Germinal center (tissue), 1 donor: ENCODE results near the gene LTBP1.

Experiments
- DNase-seq: peaks from one replicate; pipeline ENCODE4 v3.0.0; 2012; ENCODE audit warnings: mixed read lengths, low spot score

LTBP1 gene

DNA sequence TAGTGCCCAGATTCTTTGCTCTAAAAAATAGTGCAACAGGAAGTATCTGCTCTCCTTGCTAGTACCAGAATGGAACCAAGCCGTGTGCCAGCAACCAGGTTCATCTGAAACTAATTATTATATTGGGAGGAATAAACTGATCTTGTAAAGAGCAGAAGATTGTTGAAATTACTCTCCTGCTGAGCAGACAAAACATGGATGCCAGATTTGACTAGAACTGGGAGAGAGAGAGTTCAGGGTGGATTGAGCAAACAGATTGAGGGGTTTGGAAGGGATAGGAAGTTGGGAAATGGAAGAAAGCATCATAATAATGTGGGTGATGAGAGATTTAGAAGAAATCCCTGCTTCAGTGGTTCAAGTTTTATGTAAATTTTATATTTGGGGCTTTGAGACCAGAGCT, 369.6 kb downstream of the LTBP1 start:
- DNase-seq: no peak

DNA sequence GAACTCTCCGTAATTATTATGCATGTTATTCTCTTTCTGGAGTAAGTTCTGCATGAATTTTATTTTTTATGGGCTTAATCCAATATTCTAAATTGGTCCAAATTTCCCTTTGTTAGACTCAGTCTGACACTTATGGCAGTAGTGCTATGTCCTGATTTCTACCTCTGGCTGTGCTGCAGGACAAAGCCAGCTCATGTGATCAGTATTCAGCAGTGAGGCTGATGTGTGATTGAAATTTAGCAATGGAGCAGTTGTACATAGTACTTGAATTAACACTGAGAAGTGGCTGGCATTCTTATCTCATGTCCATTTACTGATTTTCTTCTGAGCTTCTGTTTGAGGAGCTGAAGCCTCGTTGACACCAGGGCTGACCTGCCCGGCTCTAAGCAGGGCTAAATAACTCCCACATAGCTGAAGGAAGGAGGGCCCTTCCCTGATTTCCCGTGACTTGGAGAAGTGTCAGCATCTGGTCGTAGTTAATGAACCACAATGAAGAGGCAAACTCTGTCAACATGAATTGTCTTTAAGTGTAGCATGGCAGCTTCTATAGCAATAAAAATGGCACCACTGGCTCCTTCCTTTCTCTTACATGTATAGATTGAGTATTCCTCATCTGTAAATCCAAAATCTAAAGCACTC, 370.7 kb downstream of the LTBP1 start:
- DNase-seq: no peak

- no peak for DNase-seq
Measured at GRCh38 chr2:33318456-33318855, 371.7 kb downstream of the LTBP1 start.

GRCh38 chr2:33320573-33320972, 373.8 kb downstream of the LTBP1 start:
- no peak for DNase-seq

GRCh38 chr2:33321236-33321771, 374.6 kb downstream of the LTBP1 start:
- DNase-seq: no peak

GRCh38 chr2:33321876-33322483, 375.2 kb downstream of the LTBP1 start:
- no peak for DNase-seq

- no peak for DNase-seq
Measured at GRCh38 chr2:33322612-33323011, 375.9 kb downstream of the LTBP1 start.

- DNase-seq: no peak
Measured at GRCh38 chr2:33323957-33324356, 377.2 kb downstream of the LTBP1 start.

DNA sequence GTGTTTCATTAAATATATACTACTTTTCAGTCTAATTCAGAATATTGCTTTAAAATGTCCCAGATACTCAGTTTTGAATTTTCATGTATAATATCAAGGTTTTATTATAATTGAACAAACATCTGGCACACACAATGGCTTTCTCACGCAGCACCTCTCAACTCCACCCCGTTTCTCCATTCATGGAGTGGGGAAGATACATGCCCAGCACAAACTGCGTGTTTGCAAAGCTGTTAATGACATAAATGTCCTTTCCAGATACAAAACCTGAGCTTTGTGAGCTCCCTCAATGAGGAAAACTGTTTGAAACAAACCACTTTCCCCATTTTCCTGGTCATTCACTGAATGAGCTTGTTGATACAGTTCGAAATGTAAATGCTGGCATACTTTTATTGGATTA, 379.3 kb downstream of the LTBP1 start:
- DNase-seq: no peak

DNA sequence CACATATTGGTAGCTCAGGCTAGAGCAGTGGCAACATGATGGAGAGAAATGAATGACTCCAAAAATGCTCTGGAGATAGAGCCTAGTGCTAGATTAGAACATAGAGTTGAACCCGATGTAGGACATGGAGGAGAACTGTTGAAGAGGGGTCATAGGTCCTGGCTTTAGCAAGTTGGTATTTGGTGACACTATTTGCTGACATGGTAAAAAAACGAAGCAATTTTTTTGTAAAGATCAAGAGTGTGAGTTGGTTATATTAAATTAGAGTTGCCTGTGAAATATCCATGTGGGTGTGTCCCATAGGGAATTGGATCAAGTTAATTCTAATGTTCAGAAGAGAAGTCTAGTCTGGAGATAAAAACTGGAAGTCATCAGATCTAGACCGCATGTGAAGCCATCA, 386.7 kb downstream of the LTBP1 start:
- DNase-seq: no peak

GRCh38 chr2:33334083-33334482, 387.3 kb downstream of the LTBP1 start:
- no peak for DNase-seq

DNA sequence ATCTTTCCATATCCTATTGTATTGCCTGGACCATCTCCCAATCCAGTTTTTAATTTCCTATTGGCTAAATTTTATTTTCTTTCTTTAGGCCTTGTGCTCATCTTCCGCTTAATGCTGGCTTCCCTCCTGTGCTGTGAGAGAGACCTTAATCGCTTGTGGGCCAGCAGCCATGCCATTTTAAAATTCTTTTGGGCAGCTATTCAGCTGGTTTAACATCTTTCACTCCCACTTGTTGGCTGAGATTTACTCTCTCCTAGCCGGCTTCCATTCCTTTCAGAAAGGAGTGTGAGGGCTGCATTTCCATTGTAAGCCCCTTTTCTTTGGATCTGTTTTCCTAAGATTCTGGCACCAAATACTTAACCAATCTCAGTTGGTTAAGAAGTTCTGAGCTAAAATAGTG, 388.8 kb downstream of the LTBP1 start:
- no peak for DNase-seq

- DNase-seq: peak; percentile 11
Measured at GRCh38 chr2:33336036-33336625, 389.4 kb downstream of the LTBP1 start.

- DNase-seq: no peak
Measured at GRCh38 chr2:33337385-33337960, 390.7 kb downstream of the LTBP1 start.

GRCh38 chr2:33337981-33338380, 391.2 kb downstream of the LTBP1 start:
- no peak for DNase-seq

GRCh38 chr2:33339269-33339668, 392.5 kb downstream of the LTBP1 start:
- DNase-seq: no peak

- DNase-seq: no peak
Measured at GRCh38 chr2:33340280-33340679, 393.5 kb downstream of the LTBP1 start.

DNA sequence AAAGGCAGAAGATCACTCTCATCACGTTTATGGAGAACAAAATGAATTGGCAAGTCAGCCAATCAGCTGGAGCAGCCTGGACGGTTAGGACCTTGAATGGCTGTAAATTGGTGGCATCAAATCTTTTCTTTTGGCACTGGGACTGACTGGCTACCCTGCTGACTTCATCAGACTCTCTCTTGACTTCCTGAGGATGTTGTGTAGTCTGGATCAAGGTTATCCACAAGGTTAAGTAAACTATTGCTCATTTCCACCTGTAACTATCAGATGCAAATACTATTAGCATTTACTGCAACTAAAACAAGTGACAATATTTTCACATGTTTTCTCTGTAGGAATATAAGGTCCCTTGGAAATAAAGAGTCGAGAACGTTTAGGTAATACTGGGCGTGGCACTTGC, 395.4 kb downstream of the LTBP1 start:
- DNase-seq: no peak

GRCh38 chr2:33342705-33343104, 396.0 kb downstream of the LTBP1 start:
- DNase-seq: no peak

DNA sequence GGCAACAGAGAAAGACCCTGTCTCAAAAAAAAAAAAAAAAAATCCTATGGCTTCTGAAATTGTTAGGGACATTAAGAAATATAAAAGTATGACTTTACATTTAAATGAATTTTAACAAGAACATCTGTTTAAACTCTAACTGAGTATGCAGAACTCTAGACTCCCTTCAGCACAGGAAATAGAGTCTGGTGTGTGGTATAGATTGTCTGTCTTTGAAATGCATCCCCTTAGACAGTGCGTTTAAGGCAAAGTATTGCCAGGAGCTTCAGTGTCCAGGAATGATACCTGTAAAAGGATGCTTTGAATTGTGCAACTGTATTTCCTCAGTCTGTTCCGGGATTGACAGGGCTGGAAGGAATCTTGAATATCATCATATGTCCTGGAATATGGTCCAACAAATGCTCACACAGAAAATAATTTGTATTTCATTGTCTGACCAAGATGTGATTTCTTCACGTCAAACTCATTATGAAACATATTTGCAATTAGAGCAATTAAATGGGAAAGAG, 396.7 kb downstream of the LTBP1 start:
- no peak for DNase-seq

GRCh38 chr2:33344230-33344629, 397.5 kb downstream of the LTBP1 start:
- no peak for DNase-seq

DNA sequence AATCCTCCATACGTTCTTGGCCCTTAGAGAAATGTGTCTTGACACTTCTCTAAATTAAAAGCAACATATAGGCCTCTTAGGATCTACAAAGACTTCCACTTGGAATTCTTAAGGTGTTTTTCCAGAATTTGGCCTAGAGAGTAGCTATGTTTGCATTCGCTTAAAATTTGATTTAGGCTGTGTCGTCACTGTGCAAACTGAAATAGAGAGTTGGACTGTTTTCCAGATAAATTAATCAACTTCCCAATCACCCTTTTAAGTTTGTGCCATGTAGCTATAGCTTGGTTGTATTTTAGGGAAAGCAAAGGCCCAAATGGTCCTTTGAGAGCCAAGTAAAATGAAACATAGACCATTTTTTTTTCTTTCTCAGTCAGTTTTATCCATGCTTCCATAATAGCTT, 401.1 kb downstream of the LTBP1 start:
- no peak for DNase-seq

- no peak for DNase-seq
Measured at GRCh38 chr2:33350632-33351031, 403.9 kb downstream of the LTBP1 start.
